Measurements from ENCODE around the gene DUOX1.
"Not testable (repeated sequence)": the region's sequence is repeated elsewhere in the genome, so short reads cannot be mapped to it uniquely, and the experiment has no call there.

DUOX1 gene

DNA sequence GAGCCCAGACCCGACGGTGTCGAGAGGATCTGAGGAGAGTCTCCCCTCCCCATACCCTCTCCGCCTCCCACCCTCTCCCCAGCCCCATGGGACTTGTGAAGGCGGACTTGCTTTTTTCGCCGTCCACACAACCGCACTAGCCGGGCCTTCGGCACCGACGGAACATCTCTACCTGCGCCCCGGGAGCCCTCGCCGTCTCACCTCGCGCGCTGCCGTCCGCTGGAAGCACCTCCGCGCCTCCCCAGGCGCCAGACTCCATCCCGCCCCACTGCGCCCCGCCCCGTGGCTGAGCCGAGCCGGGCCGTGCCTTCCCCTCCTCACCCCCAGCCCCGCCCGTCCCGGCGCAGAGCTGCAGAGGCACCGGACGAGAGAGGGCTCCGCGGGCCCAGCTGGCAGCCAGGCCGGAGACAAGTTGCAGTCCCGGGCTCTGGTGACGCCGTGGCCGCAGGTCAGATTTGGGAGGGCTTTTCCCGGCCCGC is at the start of gene DUOX1, which contains the start of gene DUOXA1:
TSS of gene DUOX1 (plus strand) at position 344 of the 479 bp plus-strand sequence. CDS start 1,973 bp downstream, outside the sequence.
TSS of gene DUOXA1 (minus strand) at position 229 of the 479 bp plus-strand sequence. CDS start 6,865 bp downstream, outside the sequence.
- DNase-seq: peak in 1 of 2 donors; percentile 19

DNA sequence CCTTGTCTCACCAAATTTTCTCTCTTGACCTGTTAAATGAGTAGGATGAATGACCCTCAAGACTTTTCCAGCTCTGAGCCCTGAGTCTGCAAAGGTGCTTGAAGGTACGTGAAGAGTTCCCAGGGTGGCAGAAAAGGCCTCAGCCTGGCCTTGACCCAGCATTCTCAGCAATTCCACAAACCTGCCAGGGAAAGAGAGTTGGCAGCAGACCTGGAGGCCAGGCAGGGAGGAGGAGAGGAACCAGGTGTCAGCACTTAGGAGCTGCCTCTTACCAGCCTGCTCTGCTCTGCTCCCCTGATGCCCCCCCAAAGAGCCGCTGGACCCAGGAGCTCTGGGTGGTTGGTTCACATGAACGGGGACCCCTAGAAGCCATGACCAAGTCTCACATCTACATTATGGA is 49.2 kb upstream of the DUOX1 start:
- DNase-seq: not testable (repeated sequence)

DNA sequence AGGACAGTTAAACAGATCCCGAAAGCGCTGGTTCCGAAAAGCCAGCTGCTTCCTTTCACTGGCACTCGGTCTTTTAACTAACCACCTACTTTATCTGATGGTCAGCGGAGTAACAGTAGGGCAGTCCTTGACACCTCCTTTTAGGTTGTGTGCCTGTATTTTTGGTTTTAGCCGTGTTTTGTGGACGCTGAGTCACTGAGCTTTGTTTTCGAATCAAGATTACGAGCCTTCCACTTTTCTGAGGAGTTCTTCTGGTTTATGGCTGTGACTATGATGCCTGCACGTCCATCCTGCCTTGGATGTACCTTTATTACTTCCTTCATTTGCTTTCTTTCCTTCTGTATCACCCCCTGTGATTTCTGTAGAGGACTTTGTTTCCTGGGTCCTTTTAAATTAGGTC is 47.4 kb upstream of the DUOX1 start:
- not testable (repeated sequence) for DNase-seq

DNA sequence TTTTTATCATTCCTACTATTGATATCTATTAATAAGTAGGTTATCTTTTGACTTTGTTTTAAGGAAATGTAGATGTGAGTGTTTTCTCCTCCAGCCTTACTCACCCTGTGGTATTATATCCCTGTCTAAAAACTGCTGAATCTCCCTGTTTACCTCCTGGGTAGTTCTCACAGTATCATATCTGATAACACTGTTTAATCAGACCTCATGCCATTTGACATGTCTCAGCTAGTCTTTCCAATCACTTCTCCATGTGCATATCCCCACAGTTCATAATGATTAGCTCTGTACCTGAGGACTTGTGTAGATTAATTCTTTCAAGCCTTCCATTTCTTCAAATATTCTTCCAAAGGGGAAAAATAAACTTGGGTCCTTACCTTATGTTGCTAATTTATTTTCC is 46.6 kb upstream of the DUOX1 start:
- no peak for DNase-seq

DNA sequence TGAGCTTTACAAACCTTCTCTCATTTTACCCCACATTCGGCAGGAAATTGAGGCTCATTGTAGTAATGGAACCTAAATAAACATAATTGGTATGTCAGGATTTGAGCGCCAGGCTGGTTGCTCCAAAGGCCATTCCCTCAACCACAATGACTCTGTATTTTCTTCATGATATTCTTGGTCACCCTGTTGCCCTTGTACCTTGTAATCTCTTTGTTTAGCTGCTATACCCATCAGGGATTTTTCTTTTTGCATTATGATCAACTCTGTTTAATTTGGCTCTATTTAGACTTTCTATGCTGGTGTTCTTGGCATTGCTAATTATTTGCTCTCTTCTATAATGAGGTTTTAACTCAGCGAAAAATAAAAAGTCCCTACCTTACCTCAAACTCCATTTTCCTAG is 45.6 kb upstream of the DUOX1 start:
- no peak for DNase-seq

DNA sequence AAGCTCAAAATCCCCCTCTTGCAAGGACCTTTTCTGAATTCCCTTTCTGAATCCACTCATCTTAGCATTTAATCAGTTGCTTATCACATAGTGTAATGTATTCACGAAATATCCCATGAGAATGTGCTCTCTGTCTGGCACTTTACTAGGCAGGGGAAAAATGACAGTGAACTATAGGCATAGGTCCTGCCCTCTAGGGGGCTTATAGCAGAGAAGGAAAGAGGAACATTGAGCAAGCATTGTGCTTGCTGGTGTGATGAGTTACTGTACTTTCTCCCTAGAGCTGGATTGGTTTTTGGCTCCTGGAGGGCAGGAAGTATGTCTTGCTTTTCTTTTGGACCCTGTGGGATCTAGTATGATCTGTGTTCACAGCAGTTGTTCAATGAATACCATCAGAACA is 42.3 kb upstream of the DUOX1 start:
- DNase-seq: no peak

DNA sequence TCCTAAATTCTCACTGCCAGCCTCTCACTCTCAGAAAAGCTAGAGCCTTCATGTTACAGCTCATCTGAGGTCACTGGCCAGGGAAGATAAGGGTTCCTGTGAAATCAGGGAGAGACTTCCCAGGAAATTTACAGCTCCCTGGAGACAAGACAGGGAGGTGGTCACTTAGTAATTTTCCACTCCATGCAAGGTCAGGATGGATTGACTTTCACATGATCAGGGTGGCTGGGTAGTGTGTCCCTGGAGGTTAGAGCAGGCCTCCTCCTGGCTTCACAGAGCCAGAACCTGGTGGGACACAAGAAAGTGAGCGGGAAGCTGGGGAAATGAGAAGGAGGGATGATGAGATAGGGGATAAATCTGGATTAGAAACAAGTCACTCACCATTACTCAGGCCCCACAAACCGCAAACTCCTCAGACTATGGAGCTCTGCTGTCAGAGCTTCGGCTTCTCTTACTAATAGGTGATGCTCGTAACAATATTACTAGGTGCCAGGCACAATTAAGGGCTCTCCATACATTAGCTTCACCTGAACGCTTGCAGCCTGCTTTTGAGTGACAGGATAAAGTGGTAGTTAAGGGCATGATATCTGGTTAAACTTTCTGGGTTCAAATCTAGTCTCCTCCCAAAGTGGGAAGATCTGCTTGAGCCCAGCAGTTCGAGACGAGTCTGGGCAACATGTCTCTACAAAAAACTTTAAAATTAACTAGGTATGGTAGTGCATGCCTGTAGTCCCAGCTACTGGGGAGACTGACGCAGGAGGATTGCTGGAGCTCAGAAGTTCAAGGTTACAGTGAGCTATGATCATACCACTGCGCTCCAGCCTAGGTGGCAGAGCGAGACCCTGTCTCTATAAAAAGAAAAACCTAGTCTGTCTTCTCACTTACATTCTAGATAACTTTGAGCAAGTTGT is 40.7 kb upstream of the DUOX1 start:
- no peak for DNase-seq

DNA sequence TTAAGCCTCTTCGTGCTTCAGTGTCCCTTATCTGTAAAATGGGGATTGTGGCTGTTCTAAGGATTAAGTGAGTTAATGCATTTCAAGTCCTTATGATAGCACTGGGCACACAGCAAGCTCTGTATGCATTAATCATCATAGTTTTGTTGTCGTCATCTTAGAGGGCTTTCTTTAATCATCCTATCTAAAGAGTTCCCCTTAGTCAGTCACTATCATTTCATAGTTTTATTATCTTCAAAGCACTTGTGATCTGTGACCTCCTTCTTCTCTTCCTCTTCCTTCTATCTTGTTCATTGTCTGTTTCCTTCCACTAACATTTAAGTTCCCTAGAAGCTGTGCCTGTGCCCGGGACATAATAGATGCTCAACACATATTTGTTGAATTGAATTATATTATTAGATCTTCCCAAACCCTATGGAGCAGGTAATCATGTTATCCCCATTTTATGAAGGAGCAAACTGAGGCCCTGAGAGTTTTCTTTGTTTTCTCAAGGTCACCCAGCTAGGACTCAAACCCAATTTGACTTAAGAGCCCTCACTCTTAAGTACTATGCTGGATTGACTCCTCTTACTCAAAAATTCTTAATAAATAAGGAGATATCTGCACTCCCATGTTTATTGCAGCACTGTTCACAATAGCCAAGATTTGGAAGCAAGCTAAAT is 40.0 kb upstream of the DUOX1 start:
- no peak for DNase-seq

DNA sequence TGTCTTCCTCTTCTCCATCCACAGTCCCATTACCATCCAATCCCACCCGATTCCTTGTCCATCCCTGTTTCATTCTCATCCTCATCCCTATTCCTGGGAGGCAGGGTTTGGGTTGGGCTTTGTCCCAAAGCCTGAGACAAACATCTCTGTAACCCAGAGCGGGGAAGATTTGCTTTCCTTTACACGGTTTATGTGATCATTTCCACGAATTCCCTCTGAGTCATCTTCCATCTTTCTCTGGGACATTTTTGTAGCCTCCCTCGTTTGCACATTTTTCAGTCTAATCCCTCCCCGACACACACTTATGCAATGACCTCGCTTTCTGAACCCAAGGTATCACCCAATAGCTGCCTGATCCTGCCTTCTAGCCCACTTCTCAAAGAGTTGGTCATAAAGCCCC is 38.6 kb upstream of the DUOX1 start:
- no peak for DNase-seq

DNA sequence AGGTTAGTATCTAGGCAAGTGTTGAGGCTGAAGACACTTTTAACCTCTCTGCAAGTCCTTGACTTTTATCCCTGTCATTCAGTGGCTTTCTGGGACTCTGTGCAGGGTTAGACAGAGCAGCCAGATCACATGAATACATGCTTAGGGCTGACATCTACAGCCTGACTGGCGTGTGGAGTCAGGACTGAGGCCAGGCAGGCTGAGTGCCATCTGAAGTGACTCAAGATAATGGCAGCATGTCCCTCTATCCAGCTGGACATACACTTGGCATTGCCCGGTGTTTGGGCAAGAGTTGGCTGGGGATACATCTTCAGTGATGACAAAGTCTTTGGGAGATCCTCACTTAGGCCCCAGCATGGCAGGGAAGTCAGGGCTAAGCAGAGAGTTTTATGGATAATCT is 38.2 kb upstream of the DUOX1 start:
- no peak for DNase-seq

DNA sequence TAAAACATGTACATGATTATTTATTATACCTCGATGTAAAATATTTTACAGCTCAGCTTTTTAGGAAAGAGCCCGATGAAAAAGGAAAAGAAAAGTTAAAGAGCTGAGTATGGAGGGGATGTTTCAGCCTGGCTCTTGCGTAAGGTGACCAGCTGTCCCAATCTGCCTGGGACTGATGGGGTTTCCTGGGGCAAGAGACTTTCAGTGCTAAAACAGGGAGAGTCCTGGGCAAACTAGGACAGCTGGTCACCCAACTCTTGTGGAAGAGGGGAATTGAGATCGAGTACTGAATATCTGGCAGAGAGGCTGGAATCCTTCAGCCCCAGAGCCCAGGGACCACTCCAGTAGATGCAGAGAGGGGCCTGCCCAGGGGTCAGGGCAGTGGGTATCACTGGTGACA is 36.8 kb upstream of the DUOX1 start:
- no peak for DNase-seq

DNA sequence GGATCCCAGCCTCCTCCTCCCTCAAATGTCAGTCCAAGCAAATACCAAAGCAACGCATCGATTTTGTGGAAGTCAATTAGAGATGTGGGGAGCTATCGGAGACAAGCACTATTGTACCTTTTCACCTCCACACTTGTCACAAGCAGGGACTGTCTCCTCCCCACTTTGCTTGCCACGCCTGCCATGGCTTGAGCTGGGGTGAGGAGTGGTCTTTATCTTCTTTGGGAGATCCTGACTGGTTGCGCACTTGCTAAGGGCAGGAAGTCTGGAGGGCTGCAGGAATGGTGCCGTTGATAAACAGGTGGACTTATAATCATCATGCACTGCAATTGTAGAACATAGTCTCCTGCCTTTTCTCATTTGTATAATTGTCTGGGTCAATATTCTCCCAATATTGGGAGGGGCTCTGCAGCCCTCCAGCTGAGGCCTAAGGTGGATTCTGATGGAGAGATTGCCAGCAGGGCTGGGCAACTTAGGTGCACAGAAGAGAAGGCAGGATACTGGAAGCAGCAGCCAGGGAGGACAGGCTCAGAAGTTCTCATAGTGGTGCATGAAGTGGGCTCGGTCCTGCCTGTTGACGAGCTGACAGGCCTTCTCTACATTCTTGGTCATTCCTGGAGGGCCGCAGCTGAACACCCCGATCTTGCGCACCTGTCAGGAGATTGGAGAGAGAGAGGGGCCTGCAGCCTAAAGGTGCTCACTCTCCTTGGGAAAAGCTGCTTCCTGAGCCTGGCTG is 36.0 kb upstream of the DUOX1 start:
- no peak for DNase-seq

DNA sequence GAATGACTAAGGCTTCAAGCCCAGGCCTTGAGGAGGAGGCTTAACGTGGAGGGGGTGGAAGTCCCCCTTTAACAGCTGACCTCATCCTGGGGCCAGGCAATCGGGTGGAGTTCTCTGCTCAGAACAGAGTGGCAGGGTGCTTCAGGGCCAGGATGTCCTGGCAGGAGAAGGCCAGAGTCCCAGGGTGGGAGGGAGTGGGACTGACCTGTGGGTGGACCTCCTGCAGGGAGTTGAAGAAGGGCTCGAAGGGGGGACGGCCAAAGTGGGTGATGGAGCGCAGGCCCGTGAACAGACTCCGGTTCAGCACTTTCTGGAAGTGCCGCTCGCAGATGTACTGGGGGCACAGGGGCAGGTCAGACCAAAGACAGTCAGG is 35.5 kb upstream of the DUOX1 start:
- DNase-seq: no peak

DNA sequence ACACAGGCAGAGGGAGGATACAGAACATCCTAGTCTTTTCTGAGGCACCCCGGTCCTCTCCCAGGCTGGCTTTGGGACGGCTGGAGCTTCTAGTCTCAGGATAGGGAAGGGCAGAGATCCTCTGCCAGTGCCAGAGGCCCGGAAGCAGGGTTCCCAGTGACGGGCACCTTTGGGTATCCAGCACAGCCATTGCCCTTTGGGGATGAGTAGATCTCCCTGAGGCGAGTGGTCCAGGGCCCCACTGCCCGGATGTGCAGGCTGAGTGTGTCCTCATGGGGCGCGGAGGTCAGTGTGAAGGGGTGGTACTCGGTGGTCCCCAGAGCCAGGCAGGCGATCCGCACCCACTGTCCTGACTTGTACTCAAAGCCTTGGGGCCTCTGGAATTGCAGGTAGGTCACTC is 34.1 kb upstream of the DUOX1 start:
- DNase-seq: no peak

DNA sequence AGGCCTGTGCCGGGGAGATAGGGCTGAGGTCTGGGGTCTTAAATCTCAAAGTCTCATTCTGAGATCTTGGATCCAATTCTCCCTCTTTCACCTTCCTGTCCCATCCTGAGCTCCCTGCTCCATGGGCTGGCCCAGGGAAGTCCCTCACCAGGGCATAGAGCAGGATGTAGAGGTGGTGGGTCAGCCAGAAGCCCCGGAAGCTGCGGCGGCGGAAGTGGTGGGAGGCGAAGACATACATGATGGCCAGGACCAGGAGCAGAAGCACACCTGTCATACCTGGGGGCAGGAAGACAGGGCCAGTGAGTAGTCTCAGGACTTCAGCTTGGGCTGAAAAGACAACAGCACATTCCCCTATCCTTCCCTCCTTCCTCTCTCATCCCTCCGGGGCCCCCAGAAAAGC is 32.3 kb upstream of the DUOX1 start:
- DNase-seq: no peak

DNA sequence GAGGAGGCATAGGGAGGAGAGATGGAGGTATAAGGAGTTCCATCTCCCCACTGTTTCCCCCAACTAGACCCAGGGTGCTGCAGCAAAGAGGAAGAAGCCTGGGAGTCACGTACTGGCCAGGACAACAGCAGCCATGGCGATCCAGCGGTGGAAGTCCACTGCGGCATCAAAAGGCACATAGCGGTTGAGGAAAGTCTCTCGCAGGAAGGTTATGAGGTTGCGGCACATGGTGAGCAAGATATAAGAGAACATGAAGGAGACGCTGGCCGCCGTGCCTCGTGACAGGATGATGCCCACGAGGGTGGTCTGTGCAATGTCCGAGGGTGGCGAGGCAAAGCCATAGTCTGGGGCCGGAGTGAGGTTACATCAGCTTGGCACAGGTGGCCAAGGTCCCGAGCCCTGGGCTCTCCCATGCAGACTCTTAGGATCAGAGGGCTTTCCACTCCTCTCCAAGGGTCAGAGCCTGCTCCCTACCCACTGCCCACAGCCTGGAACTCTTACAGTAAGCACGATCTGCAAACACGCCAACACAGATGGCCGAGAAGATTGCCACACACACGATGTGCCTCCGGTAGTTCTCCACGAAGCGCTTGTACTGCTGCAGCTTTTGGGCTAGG is 30.1 kb upstream of the DUOX1 start:
- no peak for DNase-seq

DNA sequence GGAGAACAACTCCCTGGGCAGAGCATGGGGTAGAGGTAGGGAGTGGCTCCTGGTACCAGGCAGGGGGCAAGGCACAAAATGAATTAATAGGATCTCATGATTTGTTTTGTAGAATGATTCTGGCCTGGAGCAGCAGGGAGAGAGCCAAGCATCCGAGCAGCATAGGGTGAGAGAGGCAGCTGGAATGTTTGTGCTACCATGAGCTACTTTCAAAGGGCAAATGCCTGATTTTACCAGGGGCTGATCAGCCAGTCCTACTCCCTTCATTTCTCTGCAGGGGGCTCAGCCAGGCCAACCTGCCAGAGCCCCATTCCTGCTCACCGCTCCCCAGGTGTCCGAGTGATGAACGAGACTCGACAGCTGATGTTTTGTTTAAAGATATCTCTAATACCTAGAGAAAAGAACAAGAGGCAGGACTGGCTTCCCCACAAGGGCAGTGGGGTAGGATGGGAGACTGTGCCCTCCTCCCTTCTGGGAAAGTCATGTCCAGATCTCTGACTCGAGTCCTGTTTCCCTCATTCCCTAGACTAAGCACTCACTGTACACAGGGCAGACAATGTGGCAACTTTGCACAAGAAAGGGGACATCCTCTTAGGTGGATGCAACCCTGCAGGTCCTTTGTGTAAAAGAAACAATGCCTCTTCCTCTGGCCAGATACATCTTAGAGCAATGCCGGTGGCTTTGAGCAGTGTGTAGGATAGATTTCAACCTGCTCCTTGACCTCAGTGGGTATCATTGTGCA is 28.7 kb upstream of the DUOX1 start:
- no peak for DNase-seq

DNA sequence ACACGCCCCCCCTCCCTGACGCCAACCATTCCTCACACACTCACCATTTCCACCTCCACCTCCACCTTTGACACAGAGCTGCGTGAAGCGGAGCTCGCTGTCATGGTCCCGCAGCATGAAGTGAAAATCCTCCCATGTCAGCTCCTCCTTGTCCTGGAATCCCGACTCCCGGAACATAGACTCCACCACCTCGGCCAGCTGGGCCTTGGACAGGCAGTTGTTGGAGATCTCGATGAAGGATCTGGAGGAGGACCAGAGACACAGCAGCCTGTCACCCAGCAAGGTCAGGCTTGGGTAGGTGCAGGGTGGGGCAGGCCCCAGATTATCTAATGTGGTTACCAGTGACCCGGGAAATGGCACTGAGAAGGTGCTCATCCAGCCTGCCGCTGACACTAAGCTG is 28.0 kb upstream of the DUOX1 start:
- DNase-seq: no peak

DNA sequence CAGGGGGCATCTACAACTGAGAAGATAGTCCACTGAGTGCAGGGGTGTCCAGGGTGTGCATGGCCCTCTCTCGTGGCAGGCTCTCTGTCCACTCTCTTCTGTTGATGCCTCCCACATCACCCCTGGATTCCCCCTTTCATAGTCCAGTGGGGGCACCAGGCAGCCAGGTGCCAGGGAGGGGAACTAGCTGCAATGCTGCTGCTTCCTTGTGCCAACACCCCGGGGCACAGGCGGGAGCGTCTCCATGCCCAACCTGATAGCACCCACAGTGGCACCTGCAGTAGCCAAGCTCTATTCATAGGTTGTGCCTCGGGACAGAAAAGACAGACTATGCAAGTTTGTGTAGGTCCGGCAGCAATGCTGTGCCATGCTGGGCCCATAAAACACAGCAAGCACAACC is 27.6 kb upstream of the DUOX1 start:
- DNase-seq: no peak

DNA sequence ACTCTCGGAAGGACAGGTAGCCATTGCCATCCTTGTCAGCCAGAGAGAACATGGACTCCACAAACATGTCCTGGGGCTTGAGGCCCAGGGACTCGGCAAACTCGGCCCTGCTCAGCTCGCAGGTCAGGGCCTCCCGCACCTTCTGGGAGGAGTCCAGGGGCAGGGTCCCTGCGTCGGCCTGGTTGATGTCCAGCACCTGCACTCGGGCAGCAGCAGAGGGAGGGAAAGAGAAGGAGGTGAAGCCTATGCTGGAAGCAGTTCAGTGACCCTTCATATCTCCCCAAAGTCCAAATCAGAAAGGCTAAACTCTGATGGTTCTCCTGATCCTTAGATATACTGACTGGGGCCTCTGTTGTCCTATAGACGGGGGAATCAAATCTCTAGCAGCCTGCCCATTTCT is 25.6 kb upstream of the DUOX1 start:
- not testable (repeated sequence) for DNase-seq

DNA sequence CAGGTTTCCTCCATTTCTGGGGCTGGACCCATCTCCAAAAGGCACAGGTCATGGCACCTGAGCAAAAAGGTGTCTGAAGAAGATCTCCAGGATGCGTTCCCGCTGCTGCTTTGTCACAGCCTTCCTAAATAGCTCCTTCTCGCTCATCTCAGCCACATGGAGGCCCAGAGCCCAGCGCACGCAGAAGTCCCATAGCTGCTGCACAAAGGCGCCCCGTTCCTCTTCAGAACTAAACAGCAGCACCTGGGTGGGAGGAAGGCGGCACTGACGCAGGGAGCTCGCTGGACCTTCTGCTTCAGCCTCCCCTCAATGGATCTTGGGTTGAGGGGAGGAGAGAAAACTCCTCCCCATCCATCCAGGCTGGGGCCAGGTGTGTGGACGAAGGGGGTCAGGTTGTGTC is 24.2 kb upstream of the DUOX1 start:
- no peak for DNase-seq

Measured in CD4-positive, alpha-beta T cell treated with Interferon alpha-2 for 1 hour (primary cell).